ENCODE data around the gene ZNF619. TPM values are rescaled to one million over a fixed set of nuclear protein-coding genes. Genes with fewer than 3 reads are reported as not detected.

The ZNF619 gene
- total and polyA plus RNA-seq, 2 of the 13 experiments (the other 11 are each of a cell fraction or from before 2014, with no cell fraction given) = 0.83 to 5.2 TPM

DNA sequence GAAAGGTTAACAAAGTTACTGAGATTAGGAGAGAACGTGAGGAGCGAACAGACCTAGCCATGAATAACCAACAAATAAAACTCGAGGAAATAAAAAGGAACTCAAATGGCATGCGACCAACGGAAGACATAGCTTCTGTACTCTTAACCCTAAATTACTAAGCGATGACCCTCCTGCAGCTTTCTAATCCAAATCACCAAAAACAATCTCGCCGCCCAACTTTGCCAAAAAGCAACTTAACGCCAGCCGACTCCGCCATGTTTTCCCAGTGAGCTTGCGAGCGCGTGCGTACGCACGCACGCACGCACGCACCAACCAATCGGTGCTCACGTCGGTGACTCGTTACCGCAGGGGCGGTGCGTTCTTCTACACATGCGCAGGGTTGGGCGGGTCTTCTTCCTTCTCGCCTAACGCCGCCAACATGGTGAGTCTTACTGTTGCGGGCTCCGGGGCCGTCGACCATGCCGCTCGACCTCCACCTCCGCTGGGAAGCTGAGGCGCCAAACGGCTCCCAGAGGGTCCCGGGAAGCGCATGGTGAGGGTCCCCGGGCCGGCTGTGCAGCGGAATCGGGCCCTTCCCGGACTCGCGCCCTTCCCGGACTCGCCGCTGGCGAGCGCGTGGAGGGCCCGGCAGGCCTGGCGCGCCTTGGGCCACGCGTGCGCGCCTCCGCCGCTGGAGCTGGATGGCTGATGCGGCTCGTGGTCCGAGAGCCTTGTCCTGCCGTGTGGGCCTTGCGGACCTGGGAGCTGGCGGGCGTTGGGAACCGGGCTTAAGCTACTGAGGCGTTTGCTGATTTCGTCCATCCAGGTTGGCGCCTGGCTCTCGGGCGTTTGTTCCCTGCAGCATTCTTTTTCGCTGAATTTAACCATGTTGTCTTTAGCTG is 19.7 kb upstream of the ZNF619 start, which contains the start of gene RPL14 (continued):
- TF ChIP-seq, protein P1, sequence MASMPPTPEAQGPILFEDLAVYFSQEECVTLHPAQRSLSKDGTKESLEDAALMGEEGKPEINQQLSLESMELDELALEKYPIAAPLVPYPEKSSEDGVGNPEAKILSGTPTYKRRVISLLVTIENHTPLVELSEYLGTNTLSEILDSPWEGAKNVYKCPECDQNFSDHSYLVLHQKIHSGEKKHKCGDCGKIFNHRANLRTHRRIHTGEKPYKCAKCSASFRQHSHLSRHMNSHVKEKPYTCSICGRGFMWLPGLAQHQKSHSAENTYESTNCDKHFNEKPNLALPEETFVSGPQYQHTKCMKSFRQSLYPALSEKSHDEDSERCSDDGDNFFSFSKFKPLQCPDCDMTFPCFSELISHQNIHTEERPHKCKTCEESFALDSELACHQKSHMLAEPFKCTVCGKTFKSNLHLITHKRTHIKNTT (CRISPR knock-in tag; IDR thresholded peaks at IDR 0.05) = no peak
- TF ChIP-seq MAFF (IDR thresholded peaks at IDR 0.05; ENCODE audit: low read depth, low read length) (no peak), ZEB1 (IDR thresholded peaks at IDR 0.05; ENCODE audit: insufficient replicate concordance, low read depth) (no peak), ZNF180 (CRISPR knock-in tag; IDR thresholded peaks at IDR 0.05; ENCODE audit: borderline replicate concordance, low read depth) (0 out of 2 replicates have a peak, but pooled peaks have one; percentile 21), FOSL2 (CRISPR knock-in tag; IDR thresholded peaks at IDR 0.05) (peak; percentile 30; the same call in 1 of the 2 replicates), ZNF501 (CRISPR knock-in tag; IDR thresholded peaks at IDR 0.05) (peak; percentile 87; the same call in 1 of the 2 replicates), ZNF616 (CRISPR knock-in tag; IDR thresholded peaks at IDR 0.05; ENCODE audit: low read depth) (peak; percentile 85; the same call in 1 of the 2 replicates), ZNF546 (CRISPR knock-in tag; conservative IDR thresholded peaks at IDR 0.05) (peak; percentile 70; the same call in 1 of the 2 replicates), ZNF207 (IDR thresholded peaks at IDR 0.05; ENCODE audit: borderline replicate concordance) (no peak), PCBP2 (optimal IDR thresholded peaks at IDR 0.05; ENCODE audit: low read depth, low read length, poor library complexity, severe bottlenecking) (no peak), SMAD3 (CRISPR knock-in tag; IDR thresholded peaks at IDR 0.05) (0 out of 2 replicates have a peak, but pooled peaks have one; percentile 32), PCBP1 (IDR thresholded peaks at IDR 0.05; ENCODE audit: borderline replicate concordance, low read depth, low read length) (no peak), ZNF713 (CRISPR knock-in tag; IDR thresholded peaks at IDR 0.05) (0 out of 2 replicates have a peak, but pooled peaks have one; percentile 59), ZNF552 (CRISPR knock-in tag; IDR thresholded peaks at IDR 0.05; ENCODE audit: borderline replicate concordance) (peak; percentile 88; the same call in 1 of the 2 replicates), TFDP1 (CRISPR knock-in tag; IDR thresholded peaks at IDR 0.05; ENCODE audit: borderline replicate concordance) (no peak; the same call in 1 of the 2 replicates), ZFP1 (CRISPR knock-in tag; IDR thresholded peaks at IDR 0.05) (0 out of 2 replicates have a peak, but pooled peaks have one; percentile 12), ZNF484 (CRISPR knock-in tag; IDR thresholded peaks at IDR 0.05; ENCODE audit: borderline replicate concordance, low read depth) (no peak), HHEX (CRISPR knock-in tag; IDR thresholded peaks at IDR 0.05) (no peak), ZNF615 (CRISPR knock-in tag; IDR thresholded peaks at IDR 0.05; ENCODE audit: borderline replicate concordance) (0 out of 2 replicates have a peak, but pooled peaks have one; percentile 64)
- TF ChIP-seq, protein P2, sequence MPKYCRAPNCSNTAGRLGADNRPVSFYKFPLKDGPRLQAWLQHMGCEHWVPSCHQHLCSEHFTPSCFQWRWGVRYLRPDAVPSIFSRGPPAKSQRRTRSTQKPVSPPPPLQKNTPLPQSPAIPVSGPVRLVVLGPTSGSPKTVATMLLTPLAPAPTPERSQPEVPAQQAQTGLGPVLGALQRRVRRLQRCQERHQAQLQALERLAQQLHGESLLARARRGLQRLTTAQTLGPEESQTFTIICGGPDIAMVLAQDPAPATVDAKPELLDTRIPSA (CRISPR knock-in tag; IDR thresholded peaks at IDR 0.05; ENCODE audit: borderline replicate concordance) = peak; percentile 92; the same call in 1 of the 2 replicates
- TF ChIP-seq, protein P3, sequence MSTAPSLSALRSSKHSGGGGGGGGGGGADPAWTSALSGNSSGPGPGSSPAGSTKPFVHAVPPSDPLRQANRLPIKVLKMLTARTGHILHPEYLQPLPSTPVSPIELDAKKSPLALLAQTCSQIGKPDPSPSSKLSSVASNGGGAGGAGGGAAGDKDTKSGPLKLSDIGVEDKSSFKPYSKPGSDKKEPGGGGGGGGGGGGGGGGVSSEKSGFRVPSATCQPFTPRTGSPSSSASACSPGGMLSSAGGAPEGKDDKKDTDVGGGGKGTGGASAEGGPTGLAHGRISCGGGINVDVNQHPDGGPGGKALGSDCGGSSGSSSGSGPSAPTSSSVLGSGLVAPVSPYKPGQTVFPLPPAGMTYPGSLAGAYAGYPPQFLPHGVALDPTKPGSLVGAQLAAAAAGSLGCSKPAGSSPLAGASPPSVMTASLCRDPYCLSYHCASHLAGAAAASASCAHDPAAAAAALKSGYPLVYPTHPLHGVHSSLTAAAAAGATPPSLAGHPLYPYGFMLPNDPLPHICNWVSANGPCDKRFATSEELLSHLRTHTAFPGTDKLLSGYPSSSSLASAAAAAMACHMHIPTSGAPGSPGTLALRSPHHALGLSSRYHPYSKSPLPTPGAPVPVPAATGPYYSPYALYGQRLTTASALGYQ (CRISPR knock-in tag; IDR thresholded peaks at IDR 0.05) = peak; percentile 52; the same call in 1 of the 2 replicates
- TF ChIP-seq, protein P4, sequence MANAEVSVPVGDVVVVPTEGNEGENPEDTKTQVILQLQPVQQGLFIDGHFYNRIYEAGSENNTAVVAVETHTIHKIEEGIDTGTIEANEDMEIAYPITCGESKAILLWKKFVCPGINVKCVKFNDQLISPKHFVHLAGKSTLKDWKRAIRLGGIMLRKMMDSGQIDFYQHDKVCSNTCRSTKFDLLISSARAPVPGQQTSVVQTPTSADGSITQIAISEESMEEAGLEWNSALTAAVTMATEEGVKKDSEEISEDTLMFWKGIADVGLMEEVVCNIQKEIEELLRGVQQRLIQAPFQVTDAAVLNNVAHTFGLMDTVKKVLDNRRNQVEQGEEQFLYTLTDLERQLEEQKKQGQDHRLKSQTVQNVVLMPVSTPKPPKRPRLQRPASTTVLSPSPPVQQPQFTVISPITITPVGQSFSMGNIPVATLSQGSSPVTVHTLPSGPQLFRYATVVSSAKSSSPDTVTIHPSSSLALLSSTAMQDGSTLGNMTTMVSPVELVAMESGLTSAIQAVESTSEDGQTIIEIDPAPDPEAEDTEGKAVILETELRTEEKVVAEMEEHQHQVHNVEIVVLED (CRISPR knock-in tag; IDR thresholded peaks at IDR 0.05; ENCODE audit: borderline replicate concordance) = peak; percentile 100

Data from HepG2 (cell line).